NCI-H226 (cell line): Measurements from ENCODE around the gene MAPK14.
"Not testable (repeated sequence)": the region's sequence is repeated elsewhere in the genome, so short reads cannot be mapped to it uniquely, and the experiment has no call there.

Source experiments
- DNase-seq: peaks from one replicate; pipeline ENCODE4 v3.0.0-alpha.2; 2015

Gene MAPK14

DNA sequence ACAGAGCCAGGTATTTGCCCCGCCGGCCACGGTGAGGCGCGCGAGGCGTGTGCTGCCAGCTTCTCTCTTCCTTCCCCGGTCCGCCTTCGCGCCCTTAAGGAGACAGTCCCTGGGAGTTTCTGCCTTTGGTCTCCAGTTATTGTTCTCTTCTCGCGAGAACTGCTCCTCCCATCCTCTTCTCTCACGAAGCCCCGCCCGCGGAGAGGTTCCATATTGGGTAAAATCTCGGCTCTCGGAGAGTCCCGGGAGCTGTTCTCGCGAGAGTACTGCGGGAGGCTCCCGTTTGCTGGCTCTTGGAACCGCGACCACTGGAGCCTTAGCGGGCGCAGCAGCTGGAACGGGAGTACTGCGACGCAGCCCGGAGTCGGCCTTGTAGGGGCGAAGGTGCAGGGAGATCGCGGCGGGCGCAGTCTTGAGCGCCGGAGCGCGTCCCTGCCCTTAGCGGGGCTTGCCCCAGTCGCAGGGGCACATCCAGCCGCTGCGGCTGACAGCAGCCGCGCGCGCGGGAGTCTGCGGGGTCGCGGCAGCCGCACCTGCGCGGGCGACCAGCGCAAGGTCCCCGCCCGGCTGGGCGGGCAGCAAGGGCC lies at the start of gene MAPK14:
MAPK14 (plus strand) TSS at position 308 of the 587 bp plus-strand sequence. CDS start 350 bp downstream, outside the sequence.
- peak; percentile 98 for DNase-seq

DNA sequence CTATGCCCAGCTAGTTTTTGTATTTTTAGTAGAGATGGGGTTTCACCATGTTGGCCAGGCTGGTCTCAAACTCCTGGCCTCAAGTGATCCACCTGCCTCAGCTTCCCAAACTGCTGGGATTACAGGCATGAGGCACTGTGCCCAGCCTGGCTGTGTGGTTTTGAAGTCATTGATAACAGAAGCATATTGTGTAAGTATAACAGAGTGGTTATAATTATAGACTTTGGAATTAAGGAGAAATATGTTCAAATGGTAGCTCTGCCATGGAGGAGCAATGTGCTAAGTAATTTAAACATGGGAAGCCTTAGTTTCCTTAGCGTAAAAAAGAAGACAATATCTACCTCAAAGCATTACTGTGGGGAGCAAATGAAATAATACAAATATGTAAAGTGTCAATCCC lies 47.5 kb upstream of the MAPK14 start:
- DNase-seq, result not testable (repeated sequence)

DNA sequence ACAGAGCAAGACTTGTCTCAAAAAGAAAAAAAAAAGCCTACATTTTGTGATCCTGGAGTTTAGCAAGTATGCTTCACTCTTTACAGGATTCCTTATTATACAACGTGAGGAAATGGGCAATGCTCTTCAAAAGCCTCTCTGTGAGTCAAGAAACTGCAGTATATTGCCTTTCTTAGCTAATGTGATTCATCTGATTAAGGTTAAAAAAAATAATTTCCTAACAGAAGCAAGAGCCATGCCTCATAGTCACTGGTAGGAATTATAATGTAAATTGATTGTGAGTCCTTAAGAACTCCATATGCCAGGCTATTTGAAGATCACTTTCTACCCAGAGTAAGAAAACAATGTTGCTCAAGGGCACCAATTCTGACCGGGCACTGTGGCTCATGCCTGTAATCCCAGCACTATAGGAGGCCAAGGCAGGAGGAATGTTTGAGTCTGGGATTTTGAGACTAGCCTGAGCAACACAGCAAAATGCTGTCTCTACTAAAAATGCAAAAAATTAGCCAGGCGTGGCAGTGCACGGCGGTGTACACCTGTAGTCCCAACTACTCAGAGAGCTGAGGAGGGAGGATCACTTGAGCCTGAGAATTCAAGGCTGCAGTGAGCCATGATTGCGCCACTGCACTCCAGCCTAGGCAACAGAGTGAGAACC lies 46.5 kb upstream of the MAPK14 start:
- DNase-seq, result no peak

DNA sequence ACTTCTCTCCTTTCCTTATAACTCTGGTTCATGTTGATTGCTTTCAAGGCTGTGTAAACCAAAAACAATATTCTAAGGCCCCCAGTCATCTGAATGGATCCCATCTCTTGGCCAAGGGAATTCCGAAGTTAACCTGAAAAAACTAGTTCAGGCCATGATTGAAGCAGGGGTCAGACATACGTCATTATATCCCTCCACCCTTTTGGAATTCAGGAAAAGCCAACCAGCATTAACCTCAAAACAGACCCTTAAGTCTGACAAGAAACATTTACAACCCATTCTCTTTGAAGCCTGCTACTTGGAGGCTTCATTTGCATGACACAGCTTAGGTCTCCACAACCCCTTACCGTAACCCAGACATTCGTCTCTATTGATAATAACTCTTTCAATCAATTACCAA lies 42.9 kb upstream of the MAPK14 start:
- DNase-seq, result no peak

DNA sequence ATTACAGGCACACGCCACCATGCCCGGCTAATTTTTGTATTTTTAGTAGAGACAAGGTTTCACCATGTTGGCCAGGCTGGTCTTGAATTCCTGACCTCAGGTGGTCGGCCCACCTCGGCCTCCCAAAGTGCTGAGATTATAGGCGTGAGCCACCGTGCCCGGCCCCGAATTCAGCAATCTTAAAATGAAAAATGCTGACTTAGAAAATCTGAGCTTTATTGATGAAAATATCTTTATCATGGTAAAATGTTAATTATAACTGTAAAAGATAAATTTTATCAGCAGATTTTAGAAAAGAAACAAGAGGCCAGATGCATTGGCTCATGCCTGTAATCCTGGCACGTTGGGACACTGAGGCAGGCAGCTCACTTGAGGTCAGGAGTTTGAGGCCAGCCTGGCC lies 39.6 kb upstream of the MAPK14 start:
- DNase-seq, result not testable (repeated sequence)

DNA sequence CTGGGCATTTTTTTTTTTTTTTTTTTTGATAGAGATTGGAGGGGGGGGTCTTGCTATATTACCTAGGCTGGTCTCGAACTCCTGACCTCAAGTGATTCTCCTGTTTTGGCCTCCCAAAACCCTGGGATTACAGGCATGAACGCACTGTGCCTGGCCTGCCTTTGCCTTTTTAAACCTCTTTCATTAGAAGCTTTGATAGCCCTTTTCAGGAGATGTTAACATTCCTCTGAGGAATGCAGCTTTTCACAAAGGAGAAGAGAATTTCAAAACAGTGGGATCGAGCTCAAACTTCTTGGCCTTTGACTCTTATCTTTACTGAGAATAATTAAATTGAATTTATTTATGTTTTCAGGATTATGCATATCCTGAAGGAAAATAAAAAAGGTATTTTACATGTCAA lies 34.5 kb upstream of the MAPK14 start:
- DNase-seq, result no peak

DNA sequence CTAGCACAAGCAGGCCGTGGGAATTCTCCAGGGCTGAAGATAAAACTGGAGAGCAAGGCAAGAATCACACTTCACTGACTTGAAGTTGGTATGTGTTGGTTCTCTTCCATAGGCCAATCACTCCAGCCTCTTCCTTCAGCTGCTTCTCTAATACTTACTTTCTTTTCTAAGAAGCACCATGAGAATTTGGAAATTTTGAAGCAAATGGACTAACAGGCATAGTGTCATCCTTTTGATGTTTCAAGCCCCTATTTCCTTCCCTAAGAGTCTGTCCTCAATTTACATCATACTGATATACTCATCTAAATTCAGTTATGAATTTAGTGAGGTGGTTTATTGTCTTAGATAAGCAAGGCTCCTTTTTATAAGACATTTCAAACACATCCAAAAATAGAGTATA lies 27.2 kb upstream of the MAPK14 start:
- no peak for DNase-seq

DNA sequence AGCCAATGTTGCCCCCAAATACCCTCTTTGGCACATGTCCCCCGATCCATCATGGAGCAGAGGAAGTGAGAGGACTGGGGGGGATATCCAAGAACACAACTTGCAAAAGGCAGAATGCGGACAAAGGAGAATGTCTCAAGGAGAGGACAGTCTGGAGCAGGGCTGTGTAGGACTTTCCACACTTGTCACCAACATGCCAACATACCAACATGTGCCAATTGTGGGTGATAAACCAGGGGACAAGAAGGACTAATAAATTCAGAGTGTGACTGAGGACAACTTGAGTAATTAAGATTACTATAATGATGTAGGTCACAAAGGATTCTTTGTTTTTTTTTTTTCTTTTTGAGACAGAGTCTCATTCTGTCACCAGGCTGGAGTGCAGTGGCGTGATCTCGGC lies 11.9 kb upstream of the MAPK14 start:
- no peak for DNase-seq

DNA sequence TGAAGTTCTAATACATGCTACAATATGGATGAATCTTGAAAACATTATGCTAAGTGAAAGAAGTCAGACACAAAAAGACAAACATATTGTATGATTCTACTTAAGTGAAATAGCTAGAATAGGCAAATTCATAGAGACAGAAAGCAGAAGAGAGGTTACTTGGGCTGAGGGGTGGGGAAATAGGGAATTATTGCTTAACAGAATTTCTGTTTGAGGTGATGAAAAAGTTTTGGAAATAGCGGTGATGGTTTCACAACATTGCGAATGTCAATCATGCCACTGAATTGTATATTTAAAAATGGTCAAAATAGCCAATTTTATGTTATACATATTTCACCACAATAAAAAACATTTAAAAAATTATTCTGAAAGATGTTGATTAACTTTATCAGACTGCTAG lies 9.3 kb upstream of the MAPK14 start:
- DNase-seq, result no peak

DNA sequence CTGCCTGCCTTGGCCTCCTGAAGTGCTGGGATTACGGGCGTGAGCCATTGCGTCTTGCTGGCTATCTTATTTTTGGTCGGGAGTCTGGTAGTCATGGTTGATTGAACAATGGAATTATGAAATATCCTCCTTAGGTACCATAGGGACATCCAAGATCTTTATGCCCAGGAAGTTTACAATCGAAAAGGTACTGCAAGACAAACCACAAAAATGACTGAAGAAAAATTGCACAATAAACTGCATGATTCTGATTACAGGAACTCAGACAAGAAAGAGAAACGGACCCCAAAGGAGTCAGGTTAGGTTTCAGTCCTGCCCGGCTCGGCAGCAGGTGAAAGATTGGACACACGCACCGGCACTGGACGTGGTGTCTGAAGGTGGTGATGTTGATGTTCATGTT lies 8.4 kb upstream of the MAPK14 start:
- no peak for DNase-seq

DNA sequence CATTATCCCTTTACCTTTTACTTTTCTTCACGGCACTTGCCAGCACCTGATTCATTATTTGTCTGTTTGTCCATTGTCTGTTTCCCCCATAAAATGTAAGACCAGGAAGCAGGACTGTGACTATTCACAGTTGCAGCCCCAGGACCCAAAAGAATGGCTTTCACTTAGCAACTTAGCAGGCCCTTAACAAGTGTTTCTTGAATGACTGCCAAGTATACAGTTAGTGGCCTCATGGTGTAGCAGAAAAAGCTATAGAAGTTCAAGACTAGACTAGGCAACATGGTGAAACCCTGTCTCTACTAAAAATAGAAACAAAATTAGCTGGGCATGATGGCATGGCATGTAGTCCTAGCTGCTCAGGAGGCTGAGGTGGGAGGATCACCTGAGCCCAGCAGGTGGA lies 7.5 kb upstream of the MAPK14 start:
- DNase-seq, result no peak

DNA sequence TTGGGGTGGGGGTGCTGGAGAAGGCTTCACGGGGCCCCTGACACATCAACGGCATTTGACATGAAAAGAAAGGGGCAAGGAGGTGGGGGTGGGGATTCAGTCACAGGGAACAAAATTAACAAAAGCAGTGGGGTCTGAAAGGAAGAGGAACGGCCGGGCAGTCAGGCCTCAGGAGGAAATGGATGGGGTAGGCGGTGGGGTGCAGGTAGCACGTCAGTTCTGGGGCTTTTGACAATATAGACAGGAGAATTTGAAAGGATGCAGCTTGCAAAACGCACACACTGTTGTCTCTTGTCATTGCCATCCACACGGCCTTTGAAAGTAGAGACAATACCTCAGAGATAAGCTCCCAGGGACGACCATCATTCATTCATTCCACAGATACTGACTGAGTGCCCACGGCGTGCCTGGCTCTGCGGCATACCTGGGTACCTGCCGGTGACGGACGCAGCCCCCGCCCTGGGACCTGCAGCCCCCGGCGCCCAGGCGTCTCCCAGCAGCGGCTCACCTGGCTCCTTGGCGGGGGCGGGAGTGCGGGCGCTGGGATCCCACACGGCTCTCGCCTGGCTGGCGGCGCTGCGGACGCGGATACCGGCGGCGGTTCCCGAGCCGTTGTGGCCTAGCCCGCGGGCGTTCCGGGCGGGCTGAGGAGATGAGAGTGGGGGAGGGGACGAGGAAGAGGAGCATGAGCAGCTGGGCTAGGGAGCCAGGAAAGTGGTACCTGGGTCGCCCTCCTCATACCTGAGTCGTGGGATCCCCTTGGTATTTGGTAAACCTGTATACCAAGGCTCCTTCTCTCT lies 3.4 kb upstream of the MAPK14 start, which contains the start of gene SLC26A8:
SLC26A8 (minus strand) TSS at position 646 of the 800 bp plus-strand sequence. CDS start 4,934 bp downstream, outside the sequence.
- no peak for DNase-seq

DNA sequence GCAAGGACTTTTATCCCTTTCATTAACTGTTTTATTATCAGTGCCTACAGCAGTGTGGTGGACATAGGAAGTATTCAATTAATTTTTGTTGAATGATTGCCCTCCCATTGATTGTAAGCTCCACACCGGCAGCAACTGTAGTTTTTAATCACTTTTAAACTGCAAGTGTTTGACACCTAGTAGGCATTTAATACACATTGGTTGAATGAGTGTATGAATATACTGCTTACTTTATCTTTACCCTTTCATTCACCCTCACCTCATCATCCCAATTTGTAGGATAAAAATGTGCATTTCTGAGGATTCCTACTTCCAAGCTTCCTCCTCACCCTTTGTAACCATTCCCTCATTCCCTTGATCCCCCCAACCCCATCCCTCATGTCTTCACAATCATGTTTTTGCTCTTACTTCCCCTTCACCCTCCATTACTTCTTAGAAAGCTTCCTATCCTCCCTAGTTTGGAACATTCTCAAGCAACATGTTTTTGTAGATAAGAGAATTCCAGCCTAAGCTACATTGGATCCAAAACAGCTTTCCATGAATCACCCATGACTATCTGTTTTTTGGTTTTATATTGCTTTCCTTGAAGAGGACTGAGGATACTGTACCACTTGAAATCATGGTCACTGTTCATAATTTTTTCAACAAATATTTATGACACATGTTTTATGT lies 2.2 kb upstream of the MAPK14 start:
- peak; percentile 84 for DNase-seq

DNA sequence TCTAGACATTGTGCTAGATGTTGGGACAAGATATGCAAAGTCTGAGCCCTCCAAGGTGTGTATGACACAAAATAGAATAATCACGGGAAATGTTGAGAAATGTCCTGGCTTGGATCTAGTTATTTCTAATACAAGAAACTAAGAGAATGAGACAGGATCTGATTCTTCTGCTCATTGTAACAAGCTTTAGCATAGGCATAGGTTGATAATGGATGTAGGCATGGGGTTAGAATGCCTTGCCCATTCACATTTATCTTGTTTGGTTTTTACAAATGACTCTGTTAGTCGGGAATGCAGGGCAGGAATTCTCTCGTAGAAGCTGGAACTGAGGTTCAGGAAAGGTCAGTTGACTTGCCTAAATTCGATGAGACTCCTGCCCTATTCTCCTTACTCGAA lies 1.7 kb upstream of the MAPK14 start:
- DNase-seq, result peak; percentile 82

DNA sequence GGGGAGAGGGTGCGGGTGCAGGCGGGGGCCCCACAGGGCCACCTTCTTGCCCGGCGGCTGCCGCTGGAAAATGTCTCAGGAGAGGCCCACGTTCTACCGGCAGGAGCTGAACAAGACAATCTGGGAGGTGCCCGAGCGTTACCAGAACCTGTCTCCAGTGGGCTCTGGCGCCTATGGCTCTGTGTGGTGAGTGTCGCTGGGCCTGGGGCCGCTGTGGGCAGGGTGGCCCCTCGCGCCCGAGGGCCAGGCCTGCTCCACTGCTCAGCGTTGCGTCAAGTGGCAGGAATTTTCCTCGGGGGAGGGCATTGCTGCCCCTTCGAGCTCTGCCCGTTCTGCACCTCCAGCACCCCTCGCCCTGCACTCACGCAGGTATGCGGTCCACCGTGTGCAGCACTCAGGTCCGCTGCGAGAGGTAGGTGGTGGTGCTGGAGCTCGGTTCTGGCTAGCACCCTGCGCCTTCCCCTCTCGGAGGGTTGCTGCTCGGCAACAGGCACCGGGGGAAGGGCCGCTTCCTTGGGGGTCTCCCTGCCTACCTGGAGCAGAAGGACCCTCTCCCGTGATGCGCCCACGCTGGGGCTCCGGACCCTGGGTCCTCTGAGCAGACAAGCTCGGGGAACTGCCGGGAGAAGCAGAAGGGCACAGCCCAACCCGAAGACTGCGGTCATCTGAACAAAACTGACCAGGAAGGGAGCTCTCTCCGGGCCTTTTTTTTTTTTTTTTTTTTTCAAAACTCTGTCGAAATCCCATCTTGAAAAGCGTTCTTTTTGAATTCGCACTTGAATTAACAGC lies 674 bp downstream of the MAPK14 start:
- DNase-seq, result peak; percentile 29

DNA sequence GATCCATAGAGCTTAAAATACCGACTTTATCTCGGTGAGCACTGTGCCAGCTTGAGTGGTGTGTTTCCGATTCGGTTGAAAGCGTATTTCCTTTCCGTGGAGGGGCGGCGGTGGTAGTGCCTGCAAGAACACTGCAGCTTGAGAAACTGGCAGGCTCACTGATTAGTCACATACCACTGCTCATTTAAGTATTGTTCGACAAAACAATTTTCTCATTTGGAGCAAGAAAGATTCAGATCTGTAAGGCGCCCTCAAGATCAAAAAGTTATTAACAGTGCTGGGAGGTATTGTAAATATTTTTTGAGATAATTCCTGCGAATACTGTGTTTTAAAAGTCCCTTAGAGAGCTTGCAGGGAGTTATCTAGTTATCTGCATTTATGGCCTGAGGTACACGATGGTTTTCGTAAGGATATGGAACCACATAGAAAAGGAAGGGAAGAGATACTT lies 1.3 kb downstream of the MAPK14 start:
- DNase-seq, result peak; percentile 78

DNA sequence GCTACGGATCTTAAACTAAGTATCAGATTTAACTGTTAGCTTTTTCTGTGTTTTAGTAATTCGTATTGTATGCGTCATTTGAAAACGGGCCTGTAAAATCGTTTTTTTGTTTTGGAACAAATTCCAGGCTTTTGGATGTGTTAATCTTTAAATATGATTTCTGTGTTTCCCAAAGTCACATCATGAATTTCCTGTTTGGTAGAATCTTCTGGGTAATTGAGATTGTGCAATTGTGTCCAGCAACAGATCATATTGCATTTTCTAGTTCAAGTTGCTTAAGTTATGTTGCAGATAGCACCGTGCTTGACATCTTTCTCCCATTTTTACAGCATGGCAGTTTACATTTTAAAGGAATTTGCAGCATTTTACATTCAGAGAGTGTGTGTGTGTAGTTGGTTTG lies 1.9 kb downstream of the MAPK14 start:
- DNase-seq, result peak; percentile 36

DNA sequence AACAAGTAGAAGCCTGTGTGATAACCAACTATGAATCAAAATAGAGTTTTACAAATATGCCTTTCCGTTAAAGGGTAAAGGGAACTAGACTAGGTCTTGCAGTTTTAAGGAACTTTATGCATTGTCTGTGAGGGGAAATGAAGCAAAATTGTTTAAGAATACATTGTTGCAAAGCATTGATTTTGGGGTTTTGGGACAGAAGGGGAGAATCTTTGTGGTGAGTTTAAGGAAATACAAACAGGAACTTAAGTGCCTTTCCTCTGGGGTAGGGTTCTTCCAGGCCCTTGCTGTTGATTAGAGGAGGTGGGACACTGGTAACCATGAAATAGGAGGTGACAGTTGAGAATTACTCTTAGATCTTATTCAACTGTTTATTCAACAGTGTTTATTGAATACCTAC lies 4.7 kb downstream of the MAPK14 start:
- DNase-seq, result no peak

DNA sequence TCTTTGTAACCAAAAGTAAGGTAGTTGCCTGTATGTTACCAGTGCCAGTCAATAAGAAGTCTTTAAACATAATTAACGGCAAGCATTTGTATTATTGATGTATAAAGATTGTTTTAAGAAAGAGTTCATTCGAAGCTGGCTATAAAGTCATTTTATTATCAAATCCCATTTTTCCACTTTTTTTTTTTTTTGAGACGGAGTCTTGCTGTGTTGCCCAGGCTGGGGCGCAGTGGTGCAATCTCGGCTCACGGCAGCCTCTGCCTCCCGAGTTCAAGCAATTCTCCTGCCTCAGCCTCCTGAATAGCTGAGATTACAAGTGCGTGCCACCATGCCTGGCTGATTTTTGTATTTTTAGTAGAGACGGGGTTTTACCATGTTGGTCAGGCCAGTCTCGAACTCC lies 5.5 kb downstream of the MAPK14 start:
- DNase-seq, result not testable (repeated sequence)

DNA sequence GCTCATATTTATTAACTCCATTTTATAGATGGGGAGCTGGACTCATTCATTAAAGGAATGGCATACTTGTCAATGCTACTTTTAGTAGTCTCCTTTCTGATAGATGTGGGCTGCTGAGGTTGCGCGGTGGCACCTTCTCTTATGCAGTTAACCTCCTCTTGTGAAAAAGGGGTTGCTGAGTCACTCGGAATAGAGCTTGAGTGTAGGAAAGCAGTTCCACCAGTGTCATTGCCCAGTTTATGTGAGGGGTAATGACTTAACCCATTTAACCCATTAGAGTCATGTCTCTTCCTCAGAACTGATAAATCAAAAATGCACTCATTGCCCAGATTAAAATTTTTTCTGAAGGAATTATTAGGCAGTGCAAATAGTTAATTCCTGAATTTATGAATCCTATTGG lies 6.3 kb downstream of the MAPK14 start:
- DNase-seq, result no peak

DNA sequence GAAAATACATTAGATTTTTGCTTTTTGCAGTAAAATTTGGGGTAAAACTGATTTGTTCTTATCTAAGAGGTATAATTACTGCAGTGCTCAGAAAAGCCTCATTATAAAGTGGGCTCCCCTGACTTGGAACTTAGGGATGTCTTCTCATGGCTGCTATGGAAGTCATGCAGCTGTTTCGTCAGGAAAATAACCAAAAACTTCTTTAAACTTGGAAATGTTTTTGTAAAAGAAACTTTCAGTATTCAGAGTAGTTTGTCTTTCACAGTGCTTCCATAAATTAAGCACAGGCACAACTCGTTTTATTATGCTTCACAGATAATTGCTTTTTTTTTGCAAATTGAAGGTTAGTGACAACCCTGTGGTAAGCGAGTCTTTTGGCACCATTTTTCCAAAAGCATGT lies 6.8 kb downstream of the MAPK14 start:
- no peak for DNase-seq

DNA sequence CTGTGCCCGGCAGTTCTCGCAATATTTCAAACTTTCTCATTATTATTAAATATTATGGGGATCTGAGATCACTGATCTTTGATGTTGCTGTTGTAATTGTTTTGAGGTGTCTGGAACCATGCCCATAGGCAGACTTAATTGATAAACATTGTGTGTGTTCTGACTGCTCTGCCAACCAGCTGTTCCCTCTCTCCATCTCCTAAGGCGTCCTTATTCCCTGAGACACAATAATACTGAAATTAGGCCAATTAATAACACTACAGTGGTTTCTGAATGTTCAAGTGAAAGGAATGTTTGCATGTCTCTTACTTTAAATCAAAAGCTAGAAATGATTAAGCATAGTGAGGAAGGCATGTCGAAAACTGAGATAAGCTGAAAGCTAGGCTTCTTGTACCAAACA lies 7.6 kb downstream of the MAPK14 start:
- DNase-seq, result no peak
